Keratinocyte (primary cell): ENCODE results near the gene IL1RAPL2. TPM values are rescaled to one million over a fixed set of nuclear protein-coding genes. Genes with fewer than 3 reads are reported as not detected.

ENCODE experiments used
- DNase-seq: peaks from one replicate; pipeline ENCODE4 v3.0.0-alpha.2; 2011; ENCODE audit warnings: low read depth, missing footprints, low spot score
- FAIRE-seq: peaks from 2 replicates; lab custom pipeline; 2011; peaks lifted over from hg19 to GRCh38; lab: Jason Lieb, UNC
- H2AFZ ChIP-seq: 2 replicates; pipeline ENCODE4 v1.6.0; 2012; ENCODE audit warnings: low read length, control low read depth, inconsistent platforms; ENCODE audit not compliant: control insufficient read depth
- H3K27ac ChIP-seq: 2 replicates; pipeline ENCODE4 v1.5.1; 2011; ENCODE audit warnings: low read length; ENCODE audit not compliant: control insufficient read depth, insufficient read depth
- H3K27me3 ChIP-seq: 3 replicates; pipeline ENCODE4 v1.6.0; 2011; ENCODE audit warnings: low read length; ENCODE audit not compliant: control insufficient read depth, insufficient read depth; ENCODE audit errors: extremely low read depth
- H3K36me3 ChIP-seq, 2 experiments: 2 replicates in 1 of 2; 3 replicates in 1 of 2; pipeline ENCODE4 v1.5.1; 2011; ENCODE audit warnings: low read length in 2 of 2, mild to moderate bottlenecking in 1 of 2; ENCODE audit not compliant: control insufficient read depth in 2 of 2, insufficient read depth in 2 of 2; ENCODE audit errors: extremely low read depth in 1 of 2
- H3K4me1 ChIP-seq: 3 replicates; pipeline ENCODE4 v1.5.1; 2011; ENCODE audit warnings: low read length; ENCODE audit not compliant: control insufficient read depth, insufficient read depth; ENCODE audit errors: extremely low read depth
- H3K4me2 ChIP-seq: 3 replicates; pipeline ENCODE4 v1.6.0; 2011; ENCODE audit warnings: low read depth, low read length; ENCODE audit not compliant: control insufficient read depth, insufficient read depth; ENCODE audit errors: extremely low read depth
- H3K4me3 ChIP-seq, 3 experiments: fragments of 200-600 bp in 1 of 3; sonication (generic) in 1 of 3; 2 replicates in 2 of 3; 3 replicates in 1 of 3; pipeline ENCODE4 v1.5.1; 2011 to 2016; ENCODE audit warnings: low read length in 3 of 3, mild to moderate bottlenecking in 3 of 3, control low read depth in 2 of 3, inconsistent platforms in 1 of 3, low read depth in 1 of 3, mixed read lengths in 1 of 3, mixed run types in 1 of 3, moderate library complexity in 1 of 3; ENCODE audit not compliant: control insufficient read depth in 2 of 3, insufficient read depth in 2 of 3; ENCODE audit errors: extremely low read depth in 1 of 3
- H3K79me2 ChIP-seq: 2 replicates; pipeline ENCODE4 v1.6.0; 2012; ENCODE audit warnings: low read length; ENCODE audit not compliant: control insufficient read depth, insufficient read depth
- H3K9ac ChIP-seq: 3 replicates; pipeline ENCODE4 v1.6.0; 2011; ENCODE audit warnings: low read length; ENCODE audit not compliant: control insufficient read depth, insufficient read depth; ENCODE audit errors: extremely low read depth
- H3K9me1 ChIP-seq: 3 replicates; pipeline ENCODE4 v1.6.0; 2011; ENCODE audit warnings: low read length; ENCODE audit not compliant: control insufficient read depth, insufficient read depth; ENCODE audit errors: extremely low read depth
- H3K9me3 ChIP-seq: 2 replicates; pipeline ENCODE4 v1.5.1; 2012; ENCODE audit warnings: low read depth, low read length; ENCODE audit not compliant: control insufficient read depth
- H4K20me1 ChIP-seq: 3 replicates; pipeline ENCODE4 v1.6.0; 2011; ENCODE audit warnings: low read length; ENCODE audit not compliant: control insufficient read depth, insufficient read depth; ENCODE audit errors: extremely low read depth
- EZH2 ChIP-seq: IDR thresholded peaks from one replicate; pipeline ENCODE4 v1.6.1; 2012; ENCODE audit warnings: inconsistent platforms, mild to moderate bottlenecking, low read length, moderate library complexity
- dilution Hi-C: fragments of 300-500 bp; cut with MboI; formaldehyde crosslinking; loops from one replicate; pipeline ENCODE4 v1.7.0; 2020; ENCODE audit warnings: low sequenced_read_pairs; ENCODE audit not compliant: extremely low pct_ligation_motif_present
- polyA plus RNA-seq, 5 experiments: library from polyadenylated mRNA; depleted of rRNA in 3 of 5; stranded (reverse) in 3 of 5; stranded (forward) in 1 of 5; unstranded in 1 of 5; fragments of >200 nt; gene quantifications; 1 replicate in 1 of 5; 2 replicates in 3 of 5; 3 replicates in 1 of 5; pipeline versions ENCODE4 v1.2.1 to v1.2.3, GENCODE V29; 2011 to 2012; ENCODE audit warnings: missing spikeins in 2 of 5, low read depth in 1 of 5, low replicate concordance in 1 of 5
- TF ChIP-seq, protein P1 (sequence below), 3 experiments: IDR thresholded peaks in 1 of 3; conservative IDR thresholded peaks in 1 of 3; optimal IDR thresholded peaks in 1 of 3; 2 replicates in 2 of 3; 3 replicates in 1 of 3; pipeline versions ENCODE3 to v1.5.1; 2011; ENCODE audit warnings: low read length in 3 of 3, mild to moderate bottlenecking in 3 of 3, moderate library complexity in 2 of 3, control low read depth in 1 of 3, inconsistent platforms in 1 of 3; ENCODE audit not compliant: insufficient read depth in 2 of 3; ENCODE audit errors: extremely low read depth in 1 of 3

IL1RAPL2 gene
- polyA plus RNA-seq, 1 donor (not counting 4 experiments of a cell fraction or from before 2014, with no cell fraction given), result 0.24 TPM

DNA sequence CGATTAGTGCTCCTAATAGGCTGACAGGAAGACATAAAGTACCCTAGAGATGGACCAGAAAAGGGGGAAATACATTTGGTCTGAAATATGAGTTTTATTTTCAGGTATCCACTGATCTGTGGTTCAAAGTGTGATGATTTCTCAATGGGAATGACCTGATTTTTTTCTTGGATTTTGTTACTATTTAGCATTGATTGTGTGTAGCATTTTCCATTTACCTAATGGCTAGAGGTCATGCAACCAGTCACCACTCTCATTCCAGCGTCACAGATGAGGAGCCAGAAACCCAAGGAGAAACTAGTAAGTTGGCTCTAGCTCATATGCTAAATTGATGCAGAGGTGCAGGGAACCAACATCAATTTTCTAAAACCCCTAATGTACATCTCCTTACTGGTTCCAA is 118.1 kb downstream of the IL1RAPL2 start:
- H4K20me1 ChIP-seq, result no peaks in the 10 kb centered on the region
- no peak for TF ChIP-seq EZH2
- TF ChIP-seq, protein P1, sequence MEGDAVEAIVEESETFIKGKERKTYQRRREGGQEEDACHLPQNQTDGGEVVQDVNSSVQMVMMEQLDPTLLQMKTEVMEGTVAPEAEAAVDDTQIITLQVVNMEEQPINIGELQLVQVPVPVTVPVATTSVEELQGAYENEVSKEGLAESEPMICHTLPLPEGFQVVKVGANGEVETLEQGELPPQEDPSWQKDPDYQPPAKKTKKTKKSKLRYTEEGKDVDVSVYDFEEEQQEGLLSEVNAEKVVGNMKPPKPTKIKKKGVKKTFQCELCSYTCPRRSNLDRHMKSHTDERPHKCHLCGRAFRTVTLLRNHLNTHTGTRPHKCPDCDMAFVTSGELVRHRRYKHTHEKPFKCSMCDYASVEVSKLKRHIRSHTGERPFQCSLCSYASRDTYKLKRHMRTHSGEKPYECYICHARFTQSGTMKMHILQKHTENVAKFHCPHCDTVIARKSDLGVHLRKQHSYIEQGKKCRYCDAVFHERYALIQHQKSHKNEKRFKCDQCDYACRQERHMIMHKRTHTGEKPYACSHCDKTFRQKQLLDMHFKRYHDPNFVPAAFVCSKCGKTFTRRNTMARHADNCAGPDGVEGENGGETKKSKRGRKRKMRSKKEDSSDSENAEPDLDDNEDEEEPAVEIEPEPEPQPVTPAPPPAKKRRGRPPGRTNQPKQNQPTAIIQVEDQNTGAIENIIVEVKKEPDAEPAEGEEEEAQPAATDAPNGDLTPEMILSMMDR (optimal IDR thresholded peaks at IDR 0.05 in 1 of 3, IDR thresholded peaks at IDR 0.05 in 1 of 3, conservative IDR thresholded peaks at IDR 0.05 in 1 of 3; ENCODE audit: extremely low read depth in 1 of 3, insufficient read depth in 2 of 3, low read length in 3 of 3), result no peak
- no peak overlapping the region for H2AFZ ChIP-seq
- H3K9ac ChIP-seq, result no peak overlapping the region
- no peaks in the 10 kb centered on the region for H3K9me1 ChIP-seq
- no peaks in the 10 kb centered on the region for H3K27me3 ChIP-seq
- no peak overlapping the region for H3K27ac ChIP-seq
- no peak overlapping the region for H3K4me3 ChIP-seq
- H3K36me3 ChIP-seq, result no peaks in the 10 kb centered on the region
- dilution Hi-C loops, result no loop called here
- no peak for DNase-seq
- no peak for FAIRE-seq
- H3K79me2 ChIP-seq, result no peaks in the 10 kb centered on the region
- H3K4me2 ChIP-seq, result no peak overlapping the region
- no peaks in the 10 kb centered on the region for H3K4me1 ChIP-seq
- H3K9me3 ChIP-seq, result no peaks in the 10 kb centered on the region

DNA sequence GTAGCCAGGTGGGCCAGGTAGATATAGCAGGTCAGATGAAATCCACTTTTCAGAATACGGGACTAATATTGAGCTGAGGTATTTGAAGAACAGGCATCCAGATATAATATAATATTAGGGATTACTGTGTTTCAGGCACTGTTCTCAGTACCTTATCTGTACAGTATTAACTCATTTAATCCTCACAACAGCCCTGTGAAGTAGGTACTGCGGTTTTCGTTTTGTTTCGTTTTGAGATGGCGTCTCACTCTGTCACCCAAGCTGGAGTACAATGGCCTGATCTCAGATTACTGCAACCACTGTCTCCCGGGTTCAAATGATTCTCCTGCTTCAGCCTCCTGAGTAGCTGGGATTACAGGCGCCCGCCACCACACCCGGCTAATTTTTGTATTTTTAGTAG is 129.6 kb downstream of the IL1RAPL2 start:
- Histone ChIP-seq H3K9ac (no peak overlapping the region), H3K9me1 (no peaks in the 10 kb centered on the region), H3K9me3 (no peaks in the 10 kb centered on the region), H3K36me3 (no peaks in the 10 kb centered on the region), H3K4me1 (no peaks in the 10 kb centered on the region), H3K4me3 (no peak overlapping the region), H4K20me1 (no peaks in the 10 kb centered on the region), H3K79me2 (no peaks in the 10 kb centered on the region), H3K4me2 (no peak overlapping the region), H3K27me3 (no peaks in the 10 kb centered on the region), H3K27ac (no peak overlapping the region), H2AFZ (no peak overlapping the region)
- no peak for FAIRE-seq
- dilution Hi-C loops, result no loop called here
- TF ChIP-seq EZH2, result no peak
- TF ChIP-seq, protein P1 (optimal IDR thresholded peaks at IDR 0.05 in 1 of 3, IDR thresholded peaks at IDR 0.05 in 1 of 3, conservative IDR thresholded peaks at IDR 0.05 in 1 of 3; ENCODE audit: extremely low read depth in 1 of 3, insufficient read depth in 2 of 3, low read length in 3 of 3), result no peak
- no peak for DNase-seq
